ENCODE data around the gene TOMT.
"Not testable (repeated sequence)": the region's sequence is repeated elsewhere in the genome, so short reads cannot be mapped to it uniquely, and the experiment has no call there.

The TOMT gene

GRCh38 chr11:72127923-72128322, 22.2 kb downstream of the TOMT start:
- no peak for DNase-seq (ENCODE audit: low read depth)

DNA sequence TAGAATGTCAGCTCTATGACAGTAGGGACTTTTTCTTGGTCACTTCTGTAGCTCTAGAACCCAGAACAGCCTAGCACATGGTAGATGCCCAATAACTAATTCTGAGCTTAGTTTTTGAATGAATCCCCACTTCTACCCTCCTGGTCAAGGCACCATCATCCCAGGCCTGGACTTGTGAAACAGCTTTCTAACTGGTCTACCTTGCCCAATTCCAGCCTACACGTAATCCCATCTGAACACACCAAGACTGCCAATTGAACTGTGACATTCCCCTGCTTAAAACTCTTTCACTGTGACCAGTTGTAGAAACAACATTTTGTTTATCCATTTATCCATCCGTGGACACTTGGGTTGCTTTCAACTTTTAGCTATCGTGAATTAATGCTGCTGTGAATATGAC, 23.7 kb downstream of the TOMT start:
- no peak for DNase-seq (ENCODE audit: low read depth)

DNA sequence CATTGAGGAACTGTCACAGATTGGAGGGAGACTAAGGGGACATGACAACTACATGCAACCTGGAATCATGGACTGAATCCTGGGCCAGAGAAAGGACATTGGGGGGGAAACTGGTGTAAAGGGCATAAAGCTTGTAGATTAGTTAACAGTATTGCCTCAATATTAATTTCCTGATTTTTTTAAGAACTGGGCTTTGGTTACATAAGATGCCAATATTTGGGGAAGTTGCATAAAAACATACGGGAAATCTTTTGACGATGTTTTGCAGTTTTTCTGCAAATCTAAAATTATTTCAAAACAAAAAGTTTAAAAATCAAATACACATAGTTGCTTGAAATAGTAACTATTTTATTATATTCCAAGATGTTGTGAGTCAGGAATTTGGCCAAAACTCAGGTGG, 26.9 kb downstream of the TOMT start:
- DNase-seq (ENCODE audit: low read depth) = no peak

GRCh38 chr11:72135473-72135872, 29.7 kb downstream of the TOMT start, which contains the start of gene FOLR3:
Gene FOLR3, plus strand, starts transcription at chr11:72135725. Its CDS starts 228 bp downstream, at chr11:72135953.
- DNase-seq (ENCODE audit: low read depth) = not testable (repeated sequence)

GRCh38 chr11:72135891-72136683, 30.4 kb downstream of the TOMT start:
- DNase-seq (ENCODE audit: low read depth) = no peak

- no peak for DNase-seq (ENCODE audit: low read depth)
Measured at GRCh38 chr11:72136684-72137262, 31.0 kb downstream of the TOMT start.

GRCh38 chr11:72138821-72139390, 33.2 kb downstream of the TOMT start:
- no peak for DNase-seq (ENCODE audit: low read depth)

- no peak for DNase-seq (ENCODE audit: low read depth)
Measured at GRCh38 chr11:72139500-72139899, 33.8 kb downstream of the TOMT start.

DNA sequence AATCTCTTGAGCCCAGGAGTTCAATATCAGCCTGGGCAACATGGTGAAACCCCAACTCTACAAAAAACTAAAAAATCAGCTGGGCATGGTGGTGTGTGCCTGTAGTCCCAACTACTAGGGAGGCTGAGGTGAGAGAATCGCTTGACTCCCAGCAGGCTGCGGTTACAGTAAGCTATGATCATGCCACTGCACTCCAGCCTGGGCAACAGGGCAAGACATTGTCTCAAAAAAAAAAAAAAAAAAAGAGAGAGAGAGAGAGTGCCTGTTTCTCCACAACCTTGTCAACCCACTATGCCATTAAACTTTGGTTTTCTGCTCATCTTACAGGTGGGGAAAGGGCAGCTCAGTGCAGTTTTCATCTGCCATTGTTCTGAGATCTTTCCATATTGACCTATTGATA, 34.9 kb downstream of the TOMT start:
- DNase-seq (ENCODE audit: low read depth) = peak; percentile 59

DNA sequence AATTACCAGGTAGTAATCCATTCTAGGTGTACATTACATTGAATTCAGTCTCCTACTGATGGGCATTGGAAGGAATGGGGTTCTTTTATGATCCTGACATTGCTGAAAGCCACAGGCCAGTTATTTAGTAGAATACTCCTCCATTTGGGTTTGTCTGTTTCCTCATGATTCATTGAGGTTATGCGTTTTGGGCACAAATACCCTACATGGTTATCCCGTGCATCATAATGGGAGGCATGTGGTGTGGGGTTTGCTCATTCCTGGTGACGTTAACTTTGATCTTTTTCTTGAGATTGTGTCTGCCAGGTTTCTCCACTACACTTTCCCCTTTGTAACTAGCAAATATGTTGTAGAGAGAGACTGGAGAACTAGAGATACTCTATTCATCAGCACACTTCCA, 35.3 kb downstream of the TOMT start:
- peak; percentile 98 for DNase-seq (ENCODE audit: low read depth)

DNA sequence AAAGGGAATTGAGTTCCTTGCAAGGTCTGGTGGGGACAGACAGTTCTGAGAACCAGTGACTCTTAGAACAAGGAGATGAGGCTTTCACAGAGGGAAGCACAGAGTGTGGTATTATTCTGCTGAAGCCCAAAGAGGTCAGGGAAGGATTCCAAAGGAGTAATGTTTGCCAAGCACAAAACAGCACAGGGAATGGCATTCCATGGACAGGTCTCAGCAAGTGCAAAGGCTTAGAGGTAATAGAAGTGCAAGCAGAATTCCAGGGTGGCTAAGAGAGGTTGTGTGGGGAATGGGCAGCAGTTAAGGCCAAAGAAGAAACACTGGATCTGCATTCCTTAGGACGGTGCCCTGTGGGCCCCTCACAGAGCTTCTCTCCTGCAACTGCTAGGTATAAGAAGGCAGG, 36.4 kb downstream of the TOMT start:
- DNase-seq (ENCODE audit: low read depth) = peak; percentile 20

GRCh38 chr11:72142543-72142942, 36.8 kb downstream of the TOMT start:
- not testable (repeated sequence) for DNase-seq (ENCODE audit: low read depth)

GRCh38 chr11:72144807-72145565, 39.3 kb downstream of the TOMT start:
- peak; percentile 99 for DNase-seq (ENCODE audit: low read depth)

GRCh38 chr11:72146625-72147024, 40.9 kb downstream of the TOMT start:
- no peak for DNase-seq (ENCODE audit: low read depth)

DNA sequence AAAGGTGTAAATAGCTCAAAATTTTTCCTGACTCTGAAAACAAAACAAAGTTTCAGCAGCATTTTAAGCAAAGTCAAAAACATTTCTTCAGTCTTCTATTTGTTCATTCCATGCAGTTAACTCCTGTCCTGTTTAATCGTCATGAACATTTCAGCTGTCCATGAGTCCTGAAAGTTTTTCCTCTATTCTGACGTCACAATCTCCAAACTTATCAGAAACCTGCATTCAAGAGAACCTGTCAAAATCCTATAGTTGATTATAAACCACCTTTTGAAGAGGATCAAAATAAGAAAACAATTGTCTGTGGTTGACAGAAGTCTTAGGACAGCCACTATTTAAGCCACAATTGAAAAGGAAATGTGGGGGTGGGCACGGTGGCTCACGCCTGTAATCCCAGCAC, 45.2 kb downstream of the TOMT start:
- no peak for DNase-seq (ENCODE audit: low read depth)

- not testable (repeated sequence) for DNase-seq (ENCODE audit: low read depth)
Measured at GRCh38 chr11:72153874-72154273, 48.1 kb downstream of the TOMT start.

GRCh38 chr11:72154816-72155215, 49.1 kb downstream of the TOMT start:
- DNase-seq (ENCODE audit: low read depth) = no peak

DNA sequence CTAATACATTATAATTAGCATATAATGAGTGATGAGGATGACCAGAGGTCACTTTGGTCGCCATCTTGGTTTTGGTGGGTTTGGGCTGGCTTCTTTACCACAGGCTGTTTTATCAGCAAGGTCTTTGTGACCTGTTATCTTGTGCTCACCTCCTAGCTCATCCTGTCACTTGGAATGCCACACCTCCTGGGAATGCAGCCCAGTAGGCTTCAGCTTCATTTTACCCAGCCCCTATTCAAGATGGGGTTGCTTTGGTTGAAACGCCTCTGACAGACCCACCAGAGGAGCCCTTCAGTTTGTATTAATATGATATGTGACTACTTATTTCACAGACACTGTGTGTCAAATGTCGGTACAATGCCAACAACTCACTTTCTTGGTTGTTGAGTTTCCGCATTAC, 50.0 kb downstream of the TOMT start:
- DNase-seq (ENCODE audit: low read depth) = no peak

DNA sequence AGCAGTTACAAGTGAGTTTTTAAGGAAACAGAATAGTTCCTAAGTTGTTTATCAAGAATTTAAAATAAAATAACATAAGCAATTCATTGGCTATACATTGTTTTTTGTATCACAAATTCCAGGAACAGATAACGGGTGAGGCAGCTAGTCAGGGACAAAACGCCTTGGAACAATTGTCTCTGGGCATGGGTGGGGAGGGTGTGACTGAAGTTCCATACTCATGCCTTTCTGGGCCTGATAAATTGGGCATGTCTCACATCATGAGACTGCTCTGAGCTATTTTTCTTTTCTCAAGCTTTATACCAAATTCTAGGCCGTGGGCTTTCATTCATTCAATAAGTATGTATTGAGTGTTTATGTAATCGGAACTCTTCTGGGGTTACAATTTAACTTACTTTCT, 51.4 kb downstream of the TOMT start:
- no peak for DNase-seq (ENCODE audit: low read depth)
